A673 (cell line): ENCODE results near the gene LITAFD. TPM values are rescaled to one million over a fixed set of nuclear protein-coding genes. Genes with fewer than 3 reads are reported as not detected.

Source experiments
- BruUV-seq: library from RNA; stranded (reverse); fragments of 400-500 nt; replicated peaks from 2 replicates; lab custom pipeline; 2021; lab: Mats Ljungman, UMichigan
- CTCF ChIA-PET: fragments of 300-600 bp; sonication (Branson Sonifier 250); formaldehyde crosslinking; loops from one replicate; lab custom pipeline; 2022; ENCODE audit warnings: antibody characterized with exemption; lab: Charles Lee
- POLR2A ChIA-PET: fragments of 300-600 bp; sonication (Branson Sonifier 250); formaldehyde crosslinking; loops from one replicate; lab custom pipeline; 2022; ENCODE audit warnings: antibody characterized with exemption; ENCODE audit not compliant: low non-redundant PET; lab: Charles Lee
- DNase-seq: peaks from one replicate; pipeline ENCODE4 v3.0.0-alpha.2; 2015; ENCODE audit warnings: low spot score
- H3K27ac ChIP-seq: fragments of 200-600 bp; sonication (generic); 2 replicates; pipeline ENCODE4 v1.5.1; 2016; ENCODE audit warnings: mixed run types, low read depth, mild to moderate bottlenecking, mixed read lengths, antibody characterized with exemption, low read length; ENCODE audit not compliant: poor library complexity, severe bottlenecking
- H3K27me3 ChIP-seq: fragments of 200-600 bp; sonication (generic); replicated peaks from 2 replicates; pipeline ENCODE4 v1.6.1; 2017; ENCODE audit warnings: mixed run types, low read depth, mild to moderate bottlenecking, mixed read lengths, antibody characterized with exemption, low read length; ENCODE audit not compliant: insufficient read depth, poor library complexity
- H3K36me3 ChIP-seq: fragments of 200-600 bp; sonication (generic); 2 replicates; pipeline ENCODE4 v1.6.1; 2016; ENCODE audit warnings: mixed run types, mild to moderate bottlenecking, mixed read lengths, antibody characterized with exemption, low read length; ENCODE audit not compliant: insufficient read depth, poor library complexity, severe bottlenecking
- H3K4me1 ChIP-seq: fragments of 200-600 bp; sonication (generic); 2 replicates; pipeline ENCODE4 v1.6.1; 2017; ENCODE audit warnings: mixed run types, mild to moderate bottlenecking, mixed read lengths, antibody characterized with exemption, low read length; ENCODE audit not compliant: insufficient read depth, poor library complexity, severe bottlenecking
- H3K4me3 ChIP-seq: fragments of 200-600 bp; sonication (generic); 2 replicates; pipeline ENCODE4 v1.5.1; 2016; ENCODE audit warnings: low read depth, mixed run types, mild to moderate bottlenecking, mixed read lengths, low read length; ENCODE audit not compliant: poor library complexity, severe bottlenecking
- H3K9me3 ChIP-seq: fragments of 200-600 bp; sonication (generic); 2 replicates; pipeline ENCODE4 v1.6.1; 2016; ENCODE audit warnings: mixed run types, low read depth, mild to moderate bottlenecking, mixed read lengths, antibody characterized with exemption, low read length; ENCODE audit not compliant: poor library complexity, severe bottlenecking
- EZH2 ChIP-seq: fragments of 200-600 bp; sonication (generic); IDR thresholded peaks from 2 replicates; pipeline ENCODE4 v1.6.1; 2017; ENCODE audit warnings: borderline replicate concordance, low read depth, mild to moderate bottlenecking, mixed read lengths, antibody characterized with exemption, low read length; ENCODE audit not compliant: poor library complexity, severe bottlenecking
- intact Hi-C: fragments of 100-400 bp; cut with micrococcal nuclease; formaldehyde crosslinking; loops from one replicate; pipeline ENCODE4 v1.10.0; 2022; ENCODE audit not compliant: unreplicated experiment
- total RNA-seq: library from RNA; stranded (reverse); gene quantifications from 2 replicates; pipeline ENCODE4 v1.2.3, GENCODE V29; 2021
- TF ChIP-seq, protein P1 (sequence below): fragments of 300-800, 200-600 bp; sonication (generic); conservative IDR thresholded peaks from 2 replicates; pipeline ENCODE4 v1.5.1; 2017; ENCODE audit warnings: low read depth, mild to moderate bottlenecking, antibody characterized with exemption, low read length, moderate library complexity, mixed read lengths

The LITAFD gene
- total RNA-seq, 1 experiment from 2014 or later: not detected

DNA sequence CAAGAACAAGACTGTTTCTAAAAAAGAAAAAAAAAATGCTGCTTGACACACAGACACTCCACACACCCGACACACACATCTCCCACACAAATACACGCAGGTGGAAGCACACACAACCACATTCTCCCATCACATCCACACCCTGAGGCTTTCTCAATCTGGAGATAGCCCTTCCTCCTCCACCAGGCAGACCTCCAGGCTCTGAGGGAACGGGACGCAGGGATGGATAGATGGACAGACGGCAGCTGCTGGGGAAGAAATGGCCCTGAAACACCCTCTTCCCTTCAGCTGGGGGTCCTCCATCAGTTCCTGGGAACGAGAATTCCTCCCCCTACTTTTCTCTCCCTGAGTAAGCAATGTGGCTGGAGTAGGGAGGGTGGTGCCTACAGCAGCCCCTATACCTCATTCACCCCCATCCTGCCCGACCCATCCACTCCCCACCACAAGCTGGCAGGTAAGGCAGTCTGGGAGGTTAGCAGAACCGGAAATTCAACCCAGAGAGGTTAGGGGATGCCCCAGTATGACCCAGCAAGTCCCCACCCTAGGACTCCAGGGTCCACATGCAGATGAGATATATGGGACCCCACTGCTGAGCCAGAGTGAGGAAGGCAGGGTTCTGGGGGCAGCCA, 4.1 kb upstream of the LITAFD start:
- H3K27me3 ChIP-seq: no peaks in the 10 kb centered on the region
- no peak overlapping the region for H3K4me3 ChIP-seq
- CTCF ChIA-PET: no interaction called here
- H3K4me1 ChIP-seq: no peaks in the 10 kb centered on the region
- TF ChIP-seq, protein P1, sequence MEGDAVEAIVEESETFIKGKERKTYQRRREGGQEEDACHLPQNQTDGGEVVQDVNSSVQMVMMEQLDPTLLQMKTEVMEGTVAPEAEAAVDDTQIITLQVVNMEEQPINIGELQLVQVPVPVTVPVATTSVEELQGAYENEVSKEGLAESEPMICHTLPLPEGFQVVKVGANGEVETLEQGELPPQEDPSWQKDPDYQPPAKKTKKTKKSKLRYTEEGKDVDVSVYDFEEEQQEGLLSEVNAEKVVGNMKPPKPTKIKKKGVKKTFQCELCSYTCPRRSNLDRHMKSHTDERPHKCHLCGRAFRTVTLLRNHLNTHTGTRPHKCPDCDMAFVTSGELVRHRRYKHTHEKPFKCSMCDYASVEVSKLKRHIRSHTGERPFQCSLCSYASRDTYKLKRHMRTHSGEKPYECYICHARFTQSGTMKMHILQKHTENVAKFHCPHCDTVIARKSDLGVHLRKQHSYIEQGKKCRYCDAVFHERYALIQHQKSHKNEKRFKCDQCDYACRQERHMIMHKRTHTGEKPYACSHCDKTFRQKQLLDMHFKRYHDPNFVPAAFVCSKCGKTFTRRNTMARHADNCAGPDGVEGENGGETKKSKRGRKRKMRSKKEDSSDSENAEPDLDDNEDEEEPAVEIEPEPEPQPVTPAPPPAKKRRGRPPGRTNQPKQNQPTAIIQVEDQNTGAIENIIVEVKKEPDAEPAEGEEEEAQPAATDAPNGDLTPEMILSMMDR: no peak
- TF ChIP-seq EZH2: no peak
- no peaks in the 10 kb centered on the region for H3K36me3 ChIP-seq
- POLR2A ChIA-PET: interaction anchor here (0.6 kb wide), 1 partner anchor 256 kb away, joined by 3 read pairs; no protein-coding TSS in a partner anchor
- no peaks in the 10 kb centered on the region for H3K9me3 ChIP-seq
- DNase-seq: no peak
- intact Hi-C loops: no loop called here
- H3K27ac ChIP-seq: no peak overlapping the region
- no TSS peak for BruUV-seq

DNA sequence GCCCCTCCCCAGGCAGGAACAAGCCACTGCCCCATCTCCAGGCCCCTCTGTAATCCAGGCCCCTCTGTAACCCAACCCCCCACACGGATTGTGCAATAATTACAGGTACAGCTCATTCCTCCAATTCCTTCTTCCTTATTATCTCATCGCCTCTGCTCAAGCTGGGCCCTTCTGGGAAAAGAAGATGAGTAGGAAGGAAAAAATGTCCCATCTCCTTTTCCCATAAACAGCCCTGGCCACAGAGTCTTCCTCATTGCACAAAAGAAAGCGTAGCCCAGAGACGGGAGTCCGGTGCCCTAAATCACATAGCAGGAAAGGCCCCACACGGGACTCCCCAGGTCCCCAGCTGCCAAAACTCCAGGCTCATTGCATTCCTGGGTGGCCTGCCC, 3.6 kb upstream of the LITAFD start:
- BruUV-seq: no TSS peak
- intact Hi-C loops: no loop called here
- Histone ChIP-seq H3K27ac (no peak overlapping the region), H3K4me3 (no peak overlapping the region), H3K27me3 (no peaks in the 10 kb centered on the region), H3K9me3 (no peaks in the 10 kb centered on the region), H3K36me3 (no peaks in the 10 kb centered on the region), H3K4me1 (no peaks in the 10 kb centered on the region)
- POLR2A ChIA-PET: no interaction called here
- DNase-seq: no peak
- TF ChIP-seq, protein P1: no peak
- TF ChIP-seq EZH2: no peak
- CTCF ChIA-PET: interaction anchor here (0.5 kb wide), 1 partner anchor 10 kb away, joined by 3 read pairs; the partner anchor contains the start of gene CARHSP1

DNA sequence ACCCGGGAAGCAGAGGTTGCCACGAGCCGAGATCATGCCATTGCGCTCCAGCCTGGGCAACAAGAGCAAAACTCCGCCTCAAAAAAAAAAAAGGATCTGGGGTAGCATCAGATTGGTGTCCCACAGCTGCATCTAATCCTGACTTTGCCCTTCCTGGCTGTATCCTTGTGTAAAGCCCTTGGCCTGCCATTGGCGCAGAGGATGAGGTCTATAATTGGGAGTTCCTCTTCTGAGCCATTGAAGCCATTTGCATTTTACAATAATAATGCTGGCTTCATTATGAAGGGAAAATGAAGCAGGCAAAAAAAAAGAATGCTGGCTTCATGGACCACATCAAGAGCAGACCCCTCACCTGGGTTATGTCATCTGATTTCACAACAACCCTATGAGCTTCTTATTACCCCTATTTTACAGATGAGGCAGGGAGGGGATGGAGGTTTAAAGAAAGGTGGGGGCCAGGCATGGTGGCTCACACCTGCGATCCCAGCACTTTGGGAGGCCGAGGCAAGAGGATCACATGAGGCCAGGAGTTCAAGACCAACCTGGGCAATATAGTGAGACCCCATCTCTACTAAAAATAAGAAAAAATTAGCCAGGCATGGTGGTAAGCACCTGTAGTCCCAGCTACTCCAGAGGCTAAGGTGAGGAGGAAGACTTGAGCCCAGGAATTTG, 1.2 kb upstream of the LITAFD start:
- Histone ChIP-seq H3K27ac (no peak overlapping the region), H3K9me3 (no peaks in the 10 kb centered on the region), H3K4me1 (no peaks in the 10 kb centered on the region), H3K27me3 (no peaks in the 10 kb centered on the region), H3K4me3 (no peak overlapping the region), H3K36me3 (no peaks in the 10 kb centered on the region)
- intact Hi-C loops: loop anchor here (1.0 kb wide), 2 partner anchors 220 to 314 kb away; no protein-coding TSS in a partner anchor
- no peak for DNase-seq
- no peak for TF ChIP-seq EZH2
- TF ChIP-seq, protein P1: no peak
- CTCF ChIA-PET: interaction anchor here (0.7 to 1.8 kb wide), 8 partner anchors 10 to 244 kb away, joined by 3 to 9 read pairs (median 4); partner anchors contain the start of gene CARHSP1
- POLR2A ChIA-PET: interaction anchor here (0.6 kb wide), 1 partner anchor 305 kb away, joined by 3 read pairs; no protein-coding TSS in a partner anchor
- BruUV-seq: no TSS peak
